Colonic mucosa (tissue), 4 donors: ENCODE measurements around the gene NCAM1. TPM values are rescaled to one million over a fixed set of nuclear protein-coding genes. Genes with fewer than 3 reads are reported as not detected.

ENCODE experiments used
- DNase-seq: peaks from one replicate; pipeline ENCODE4 v3.0.0-alpha.2; 2020
- H3K27ac ChIP-seq: fragments of 200-600 bp; one replicate; pipeline ENCODE4 v1.8.0; 2021
- H3K27me3 ChIP-seq: fragments of 200-600 bp; one replicate; pipeline ENCODE4 v1.8.0; 2021
- H3K36me3 ChIP-seq: fragments of 200-600 bp; one replicate; pipeline ENCODE4 v1.8.0; 2021
- H3K4me1 ChIP-seq: fragments of 200-600 bp; one replicate; pipeline ENCODE4 v1.8.0; 2021; ENCODE audit warnings: mild to moderate bottlenecking
- H3K4me3 ChIP-seq: fragments of 200-600 bp; one replicate; pipeline ENCODE4 v1.8.0; 2021
- H3K9ac ChIP-seq, 2 donors: one replicate each; pipeline ENCODE4 v1.7.0; 2013; ENCODE audit warnings: control low read depth in 2 of 2, low read depth in 2 of 2, low read length in 2 of 2
- H3K9me3 ChIP-seq: fragments of 200-600 bp; one replicate; pipeline ENCODE4 v1.8.0; 2021
- intact Hi-C: fragments of 100-400 bp; cut with DNase I; formaldehyde crosslinking; loops from one replicate; pipeline ENCODE4 v1.14.1; 2022
- total RNA-seq, 2 donors: library from RNA; stranded (reverse); fragmentation: NEBNext Ultra II Directional in 1 of 2; extraction: Animal tissue kit (Norgen Biotek cat#: 25700) in 1 of 2; gene quantifications; one replicate each; pipeline ENCODE4 v1.2.1, GENCODE V29; 2021
- TF ChIP-seq, protein P1 (sequence below): fragments of 200-600 bp; IDR thresholded peaks from one replicate; pipeline ENCODE4 v1.8.0; 2022; ENCODE audit warnings: antibody characterized with exemption, mild to moderate bottlenecking
- donor health status: healthy.
- donor health status: DM: no; HTN: no; CAD: no.
- donor health status: DM: no; HTN: no; CAD: no.

NCAM1 gene
- total RNA-seq, 2 donors from 2014 or later: 2.3 to 10.7 TPM

DNA sequence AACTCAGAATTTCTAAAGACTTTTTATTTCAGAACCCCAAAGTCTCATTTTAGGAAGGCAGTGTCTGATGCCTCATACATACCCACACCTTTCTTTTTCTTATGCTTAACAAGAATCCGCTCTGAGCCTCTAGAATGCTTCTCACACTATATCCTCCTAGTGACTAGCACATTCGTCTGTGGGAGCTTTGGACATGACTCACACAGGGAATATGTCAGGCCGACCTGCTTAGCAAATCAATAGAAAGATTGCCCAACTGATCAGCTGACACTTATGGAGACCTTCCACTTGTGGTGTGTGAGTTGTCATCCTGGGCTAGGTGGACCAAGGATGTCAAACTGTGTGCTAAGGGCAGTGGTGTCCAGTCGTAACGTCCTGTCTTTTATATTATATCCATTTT, 223.3 kb downstream of the NCAM1 start:
- TF ChIP-seq, protein P1, sequence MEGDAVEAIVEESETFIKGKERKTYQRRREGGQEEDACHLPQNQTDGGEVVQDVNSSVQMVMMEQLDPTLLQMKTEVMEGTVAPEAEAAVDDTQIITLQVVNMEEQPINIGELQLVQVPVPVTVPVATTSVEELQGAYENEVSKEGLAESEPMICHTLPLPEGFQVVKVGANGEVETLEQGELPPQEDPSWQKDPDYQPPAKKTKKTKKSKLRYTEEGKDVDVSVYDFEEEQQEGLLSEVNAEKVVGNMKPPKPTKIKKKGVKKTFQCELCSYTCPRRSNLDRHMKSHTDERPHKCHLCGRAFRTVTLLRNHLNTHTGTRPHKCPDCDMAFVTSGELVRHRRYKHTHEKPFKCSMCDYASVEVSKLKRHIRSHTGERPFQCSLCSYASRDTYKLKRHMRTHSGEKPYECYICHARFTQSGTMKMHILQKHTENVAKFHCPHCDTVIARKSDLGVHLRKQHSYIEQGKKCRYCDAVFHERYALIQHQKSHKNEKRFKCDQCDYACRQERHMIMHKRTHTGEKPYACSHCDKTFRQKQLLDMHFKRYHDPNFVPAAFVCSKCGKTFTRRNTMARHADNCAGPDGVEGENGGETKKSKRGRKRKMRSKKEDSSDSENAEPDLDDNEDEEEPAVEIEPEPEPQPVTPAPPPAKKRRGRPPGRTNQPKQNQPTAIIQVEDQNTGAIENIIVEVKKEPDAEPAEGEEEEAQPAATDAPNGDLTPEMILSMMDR: no peak
- no peaks in the 10 kb centered on the region for H3K36me3 ChIP-seq
- no peak overlapping the region for H3K27ac ChIP-seq
- no peaks in the 10 kb centered on the region for H3K27me3 ChIP-seq
- no peak for DNase-seq
- intact Hi-C loops: no loop called here
- H3K4me3 ChIP-seq: no peak overlapping the region
- H3K4me1 ChIP-seq: no peaks in the 10 kb centered on the region
- no peaks in the 10 kb centered on the region for H3K9me3 ChIP-seq
- H3K9ac ChIP-seq: no peak overlapping the region

DNA sequence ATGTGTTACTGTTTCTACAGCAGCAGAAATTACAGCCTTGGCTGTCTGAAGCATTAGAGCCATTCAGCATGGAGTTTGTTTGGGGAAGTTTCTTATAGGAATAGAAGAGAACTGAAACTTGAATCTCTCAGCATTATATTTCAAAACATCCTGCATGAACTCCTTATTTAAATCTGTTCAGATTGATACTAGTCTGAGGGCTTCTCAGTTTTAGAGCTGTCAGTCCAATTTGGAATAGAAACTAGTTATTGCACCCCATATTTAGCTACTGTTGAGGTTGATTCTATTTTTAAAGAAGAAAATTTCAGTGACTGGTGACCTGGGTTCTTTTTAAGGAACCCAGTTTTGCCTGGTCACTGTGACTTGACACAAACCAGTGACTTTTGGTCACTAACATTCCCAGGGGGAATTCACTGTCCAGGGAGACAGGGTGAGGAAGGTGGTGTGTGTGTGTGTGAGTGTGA, 227.2 kb downstream of the NCAM1 start:
- TF ChIP-seq, protein P1: no peak

DNA sequence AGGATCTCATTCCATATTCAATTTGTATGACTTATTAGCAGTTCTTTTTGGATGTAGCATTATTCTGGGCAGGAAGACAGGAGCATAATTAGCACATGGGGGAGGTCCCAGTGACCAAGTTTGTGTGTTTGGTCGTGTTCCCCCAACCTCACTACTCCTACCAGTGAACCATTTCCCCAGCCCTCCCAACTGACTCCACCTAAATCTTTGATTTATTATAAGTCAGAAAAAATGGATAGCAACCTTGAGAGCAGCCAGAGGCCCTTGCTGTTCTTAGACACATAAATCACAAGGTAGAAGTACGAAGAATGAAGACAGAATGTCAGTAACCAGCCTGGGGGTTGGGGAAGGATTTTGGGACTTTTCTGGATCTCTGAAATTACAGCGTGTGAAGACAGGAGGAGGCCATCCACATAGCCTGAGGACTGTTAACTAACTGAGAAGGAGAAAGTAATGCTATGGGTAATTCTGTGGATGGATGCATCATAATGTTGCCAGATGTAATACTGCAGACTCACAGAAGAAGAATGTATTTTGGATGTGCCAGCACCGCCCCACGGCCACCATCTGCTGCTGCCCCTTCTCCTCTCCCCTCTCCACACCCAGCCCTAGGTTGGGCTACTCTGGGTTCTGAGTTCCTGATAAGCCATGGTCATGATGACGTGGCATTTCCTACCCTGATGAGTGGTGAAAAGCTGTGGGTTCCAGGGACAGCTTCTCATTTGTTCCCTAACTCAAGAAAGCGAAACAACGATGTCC, 228.9 kb downstream of the NCAM1 start:
- TF ChIP-seq, protein P1: no peak
- no peak overlapping the region for H3K9ac ChIP-seq
- no peak for DNase-seq

More for the DNA sequence above, 227.2 kb downstream of the NCAM1 start:
- Histone ChIP-seq H3K27ac (no peak overlapping the region), H3K9ac (no peak overlapping the region), H3K27me3 (no peaks in the 10 kb centered on the region), H3K4me1 (no peaks in the 10 kb centered on the region), H3K4me3 (no peak overlapping the region), H3K36me3 (no peaks in the 10 kb centered on the region), H3K9me3 (no peaks in the 10 kb centered on the region)
- intact Hi-C loops: no loop called here
- DNase-seq: no peak

DNA sequence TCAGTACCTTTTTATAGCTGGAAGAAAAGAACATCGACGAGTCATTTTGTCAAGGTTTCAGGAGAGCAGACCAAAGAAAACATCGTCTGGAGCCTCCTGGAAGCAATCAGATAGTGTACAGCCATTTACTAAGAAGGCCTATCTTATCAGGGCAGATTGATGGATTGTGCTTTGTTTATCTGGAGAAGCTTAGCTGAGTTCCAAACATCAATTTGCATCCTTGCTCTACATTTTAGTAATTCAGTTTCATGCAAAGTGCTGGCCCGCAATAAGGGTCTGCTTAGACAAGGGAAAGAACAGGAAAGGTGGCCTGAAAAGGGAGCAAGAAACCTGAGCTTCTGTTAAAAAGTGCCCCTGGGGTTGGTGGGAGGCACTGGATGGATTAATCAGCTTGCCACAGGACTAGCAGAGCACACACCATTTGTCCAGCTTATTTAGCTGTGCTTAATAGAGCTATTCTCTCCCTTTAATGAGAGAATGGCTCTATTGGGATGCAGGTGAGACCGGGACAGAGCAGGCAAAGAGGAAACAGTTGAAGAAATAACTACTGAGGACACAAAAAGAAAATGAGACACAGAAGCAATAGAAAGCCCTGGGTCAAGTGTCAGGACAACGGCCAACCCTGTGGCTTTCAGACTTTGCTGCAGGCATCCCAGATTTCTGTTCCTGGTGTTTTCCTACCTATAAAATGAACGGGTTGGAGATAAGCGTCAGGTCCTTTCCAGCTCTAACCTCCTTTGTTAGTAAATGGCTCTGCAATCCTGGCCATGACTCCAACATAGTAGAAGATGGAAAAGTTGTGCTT, 231.1 kb downstream of the NCAM1 start:
- intact Hi-C loops: no loop called here

More for the DNA sequence above, 228.9 kb downstream of the NCAM1 start:
- Histone ChIP-seq H3K4me3 (no peak overlapping the region), H3K27ac (no peak overlapping the region), H3K27me3 (no peaks in the 10 kb centered on the region), H3K9me3 (no peaks in the 10 kb centered on the region), H3K36me3 (no peaks in the 10 kb centered on the region), H3K4me1 (no peaks in the 10 kb centered on the region)
- intact Hi-C loops: no loop called here

DNA sequence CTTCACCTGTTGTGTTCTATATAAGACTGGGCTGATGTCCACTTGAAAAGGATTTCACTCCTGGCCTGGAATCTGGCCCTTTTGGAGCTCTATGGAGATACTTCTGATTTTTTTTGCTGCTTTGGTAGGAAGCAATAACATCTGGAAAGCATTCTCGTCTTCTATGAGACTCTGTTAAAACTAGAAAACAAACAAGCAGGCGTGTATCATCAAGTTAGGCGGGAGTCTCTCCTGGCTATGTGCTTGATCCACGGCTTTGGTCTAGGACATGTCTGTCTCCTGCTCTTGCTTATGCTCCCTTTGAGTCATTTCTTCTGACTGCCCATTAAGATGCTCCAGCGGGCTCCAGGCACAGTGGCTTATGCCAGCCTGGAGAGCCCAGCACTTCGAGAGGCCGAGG, 231.8 kb downstream of the NCAM1 start:
- no peaks in the 10 kb centered on the region for H3K9me3 ChIP-seq
- no peak overlapping the region for H3K4me3 ChIP-seq
- no peak overlapping the region for H3K27ac ChIP-seq
- no peaks in the 10 kb centered on the region for H3K27me3 ChIP-seq
- intact Hi-C loops: no loop called here
- no peak overlapping the region for H3K9ac ChIP-seq
- TF ChIP-seq, protein P1: no peak
- H3K36me3 ChIP-seq: no peaks in the 10 kb centered on the region
- DNase-seq: no peak
- H3K4me1 ChIP-seq: no peaks in the 10 kb centered on the region

More for the DNA sequence above, 231.1 kb downstream of the NCAM1 start:
- no peak for DNase-seq
- Histone ChIP-seq H3K9ac (no peak overlapping the region), H3K4me1 (no peaks in the 10 kb centered on the region), H3K27ac (no peak overlapping the region), H3K9me3 (no peaks in the 10 kb centered on the region), H3K4me3 (no peak overlapping the region), H3K27me3 (no peaks in the 10 kb centered on the region), H3K36me3 (no peaks in the 10 kb centered on the region)
- TF ChIP-seq, protein P1: no peak
